Mammary epithelial cell (primary cell): ENCODE results near the gene VWDE.

Source experiments
- EZH2 ChIP-seq: IDR thresholded peaks from 2 replicates; pipeline ENCODE4 v1.6.1; 2012; ENCODE audit warnings: low read length, inconsistent platforms, borderline replicate concordance
- TF ChIP-seq, protein P1 (sequence below), 2 donors: IDR thresholded peaks in 1 of 2; conservative IDR thresholded peaks in 1 of 2; 2 replicates each; pipeline ENCODE4 v1.5.1; 2011 to 2012; ENCODE audit warnings: inconsistent platforms in 2 of 2, low read length in 2 of 2, mild to moderate bottlenecking in 2 of 2, control low read depth in 1 of 2, low read depth in 1 of 2; ENCODE audit not compliant: insufficient read depth in 1 of 2; ENCODE audit errors: extremely low read depth in 1 of 2

DNA sequence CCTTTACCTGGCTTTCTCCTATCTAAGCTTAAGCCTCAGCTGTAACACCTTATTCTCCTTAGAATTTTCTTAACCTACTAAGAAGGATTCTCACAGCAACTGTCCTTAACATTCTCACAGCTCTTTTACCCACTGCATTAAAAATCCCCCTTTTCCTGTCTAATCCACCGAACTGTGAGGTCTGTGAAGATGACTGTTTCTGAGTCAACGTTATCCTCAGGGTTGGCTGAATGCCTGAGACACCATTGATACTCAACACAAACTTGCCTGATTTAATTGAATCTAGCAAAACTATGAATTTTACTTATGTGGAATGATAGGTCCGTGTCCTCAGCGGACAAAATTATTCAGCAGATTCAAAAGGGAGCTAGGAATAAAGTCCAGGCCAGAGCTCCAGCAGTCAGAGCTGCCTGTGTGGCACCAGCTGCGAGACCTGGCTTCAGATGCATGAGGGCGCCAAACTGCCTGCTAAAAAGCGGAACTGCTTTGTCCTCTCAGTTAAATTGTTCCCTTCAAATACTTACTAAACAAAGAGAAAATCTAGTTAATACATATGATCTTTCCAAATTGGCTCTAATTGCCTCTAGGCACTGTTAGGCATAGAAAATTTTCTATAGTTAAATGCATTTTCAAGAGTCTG lies 33.4 kb upstream of the VWDE start:
- TF ChIP-seq, protein P1, sequence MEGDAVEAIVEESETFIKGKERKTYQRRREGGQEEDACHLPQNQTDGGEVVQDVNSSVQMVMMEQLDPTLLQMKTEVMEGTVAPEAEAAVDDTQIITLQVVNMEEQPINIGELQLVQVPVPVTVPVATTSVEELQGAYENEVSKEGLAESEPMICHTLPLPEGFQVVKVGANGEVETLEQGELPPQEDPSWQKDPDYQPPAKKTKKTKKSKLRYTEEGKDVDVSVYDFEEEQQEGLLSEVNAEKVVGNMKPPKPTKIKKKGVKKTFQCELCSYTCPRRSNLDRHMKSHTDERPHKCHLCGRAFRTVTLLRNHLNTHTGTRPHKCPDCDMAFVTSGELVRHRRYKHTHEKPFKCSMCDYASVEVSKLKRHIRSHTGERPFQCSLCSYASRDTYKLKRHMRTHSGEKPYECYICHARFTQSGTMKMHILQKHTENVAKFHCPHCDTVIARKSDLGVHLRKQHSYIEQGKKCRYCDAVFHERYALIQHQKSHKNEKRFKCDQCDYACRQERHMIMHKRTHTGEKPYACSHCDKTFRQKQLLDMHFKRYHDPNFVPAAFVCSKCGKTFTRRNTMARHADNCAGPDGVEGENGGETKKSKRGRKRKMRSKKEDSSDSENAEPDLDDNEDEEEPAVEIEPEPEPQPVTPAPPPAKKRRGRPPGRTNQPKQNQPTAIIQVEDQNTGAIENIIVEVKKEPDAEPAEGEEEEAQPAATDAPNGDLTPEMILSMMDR (conservative IDR thresholded peaks at IDR 0.05 in 1 of 2, IDR thresholded peaks at IDR 0.05 in 1 of 2; ENCODE audit: extremely low read depth in 1 of 2, insufficient read depth in 1 of 2, low read depth in 1 of 2, low read length in 2 of 2), result no peak
- TF ChIP-seq EZH2, result no peak
